HG03066 (cell line): ENCODE measurements around the gene BEST1.

Experiments
- ATAC-seq: cut with Tn5 transposase; IDR thresholded peaks from one replicate; pipeline ENCODE4 v1.9.1; 2021; ENCODE audit warnings: low read depth; ENCODE audit not compliant: unreplicated experiment

The BEST1 gene

DNA sequence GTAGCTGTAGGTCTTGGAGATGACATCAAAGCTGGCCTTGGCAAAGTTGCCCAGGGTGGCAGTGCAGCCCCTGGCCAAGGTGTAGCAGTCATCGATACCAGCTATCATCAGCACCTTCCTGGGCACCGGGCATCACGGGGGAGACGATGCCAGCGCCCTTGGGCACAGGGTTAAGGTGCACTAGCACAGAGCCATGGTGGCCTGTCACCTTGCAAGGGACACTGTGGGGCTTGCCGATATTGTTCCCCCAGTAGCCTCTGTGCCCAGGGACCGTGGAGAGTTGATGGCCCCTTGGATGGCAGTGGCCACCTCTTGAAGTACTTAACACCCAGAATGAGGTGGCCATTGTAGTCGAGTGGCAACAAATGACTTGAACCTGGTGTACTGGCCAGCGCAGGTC is 61.7 kb downstream of the BEST1 start:
- ATAC-seq, result no peak

GRCh38 chr11:62012451-62012831 is 62.3 kb downstream of the BEST1 start:
- no peak for ATAC-seq

DNA sequence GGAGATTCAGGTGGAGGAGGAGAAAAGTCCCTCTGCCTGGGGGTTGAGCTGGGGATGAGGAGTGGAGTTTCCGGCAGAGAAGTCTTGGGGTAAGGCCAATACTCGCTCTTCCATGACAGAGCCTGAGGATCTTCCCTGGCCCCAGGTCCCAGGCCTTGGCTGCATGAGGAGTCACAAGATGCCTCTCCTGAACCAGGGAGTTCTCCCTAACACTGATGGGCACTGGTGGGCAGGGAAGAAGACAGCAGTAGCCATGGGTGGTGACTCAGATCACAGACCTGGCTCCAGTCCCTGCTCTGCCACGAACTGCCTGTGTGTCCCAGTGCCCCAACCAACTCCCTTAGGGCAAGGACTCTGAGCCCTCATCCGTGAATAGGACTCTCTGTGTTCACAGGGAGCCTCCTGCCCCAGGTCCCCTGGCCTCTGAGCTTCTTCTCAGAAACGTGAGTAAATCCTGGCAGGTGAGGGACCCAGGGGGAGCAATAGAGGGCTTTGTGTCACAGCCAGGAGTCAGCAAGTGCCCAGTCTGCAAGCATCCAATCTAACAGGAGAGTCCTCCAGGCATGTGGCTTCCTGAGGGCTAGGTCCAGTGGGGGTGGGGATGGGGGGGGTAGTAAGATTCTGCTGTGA is 62.8 kb downstream of the BEST1 start:
- ATAC-seq, result no peak
